ENCODE measurements around the gene TCEAL7. TPM values are rescaled to one million over a fixed set of nuclear protein-coding genes. Genes with fewer than 3 reads are reported as not detected.

The TCEAL7 gene
- total RNA-seq, 2 experiments from 2014 or later: not detected

DNA sequence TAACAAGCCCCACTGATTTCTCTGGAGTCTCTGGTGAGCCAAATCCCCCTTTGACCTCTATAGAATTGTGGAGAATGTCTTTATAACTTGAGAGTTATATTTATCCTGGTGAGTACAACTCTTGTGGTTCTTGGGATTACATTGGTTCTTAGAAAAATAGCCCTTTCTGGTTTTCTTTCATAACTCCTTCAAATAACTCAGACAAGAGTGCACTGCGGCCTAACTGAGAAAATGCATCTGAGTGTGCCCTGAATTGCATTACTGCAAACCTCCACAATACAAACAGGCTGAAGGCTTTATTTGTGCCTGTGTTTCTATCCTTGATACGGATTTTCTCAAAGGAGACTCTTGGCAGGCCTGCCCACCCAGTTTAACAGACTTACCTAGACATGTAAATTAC lies 49.0 kb downstream of the TCEAL7 start:
- ATAC-seq (ENCODE audit: low read depth): no peak
- Mint-ChIP-seq H3K4me1 (peaks cover 6% of the 10 kb centered on the region), H3K27ac (no peak overlapping the region), H3K9me3 (no peaks in the 10 kb centered on the region), H3K36me3 (no peaks in the 10 kb centered on the region), H3K27me3 (no peaks in the 10 kb centered on the region), H3K4me3 (no peak overlapping the region)
- POLR2A ChIA-PET: no interaction called here
- DNase-seq: no peak

Other genes starting within 250 kb of the TCEAL7 start
- not detected for gene NXF3, start 237.1 kb upstream of the TCEAL7 start, total RNA-seq
- gene BEX4, start 115.1 kb upstream of the TCEAL7 start, total RNA-seq: 10 to 100 TPM; 23.3 to 25.6 TPM
- gene TCEAL8, start 75.1 kb upstream of the TCEAL7 start, total RNA-seq: 10 to 100 TPM; 37.3 to 38.3 TPM
- not detected for gene TCEAL5, start 53.5 kb upstream of the TCEAL7 start, total RNA-seq
- 10 to 100 TPM; 15.7 to 16.8 TPM for gene BEX2, start 19.2 kb upstream of the TCEAL7 start, total RNA-seq
- 1 to 10 TPM; 1.5 to 1.8 TPM for gene TCEAL9, start 26.3 kb downstream of the TCEAL7 start, total RNA-seq
- gene BEX3, start 46.3 kb downstream of the TCEAL7 start, total RNA-seq: 10 to 100 TPM; 15.1 to 15.8 TPM
- under 1 TPM; 0.22 to 0.26 TPM for gene RAB40A, start 189.2 kb downstream of the TCEAL7 start, total RNA-seq

All from activated naive CD8-positive, alpha-beta T cell treated with anti-CD3 and anti-CD28 coated beads, Interleukin-2, amount 10 ng/mL, durations not matched to agents 7 days and 5 days (primary cell).